OCI-LY3 (cell line): ENCODE data around the gene P2RY6.

ENCODE experiments used
- CTCF ChIP-seq: fragments of 200-600, 300-600 bp; sonication (generic); IDR thresholded peaks from 2 replicates; pipeline ENCODE4 v1.5.1; 2014; ENCODE audit warnings: antibody characterized with exemption, low read length, low read depth
- EZH2phosphoT487 ChIP-seq: fragments of 200-600 bp; shearing (Covaris generic); IDR thresholded peaks from 2 replicates; pipeline ENCODE4 v1.6.1; 2018; ENCODE audit warnings: antibody characterized with exemption, mixed run types, low read depth

- TF ChIP-seq CTCF (no peak), EZH2phosphoT487 (no peak)
Observed at GRCh38 chr11:73295996-73296318, 23.8 kb downstream of the P2RY6 start.
